Epithelial cell of proximal tubule (primary cell): Measurements from ENCODE around the gene HCRTR1. TPM values are rescaled to one million over a fixed set of nuclear protein-coding genes. Genes with fewer than 3 reads are reported as not detected.
A peak's percentile ranks its signal among the peaks of the same experiment; 100 is the strongest.

Experiments used
- DNase-seq: peaks from one replicate; pipeline ENCODE4 v3.0.0-alpha.2; 2011; ENCODE audit warnings: low read depth
- H3K4me3 ChIP-seq: 2 replicates; pipeline ENCODE4 v1.5.1; 2011; ENCODE audit warnings: low read depth, mild to moderate bottlenecking, low read length
- total RNA-seq: library from RNA; depleted of rRNA; stranded (reverse); fragments of >200 nt; gene quantifications from 2 replicates; pipeline ENCODE4 v1.2.3, GENCODE V29; 2015
- TF ChIP-seq, protein P1 (sequence below): conservative IDR thresholded peaks from 2 replicates; pipeline ENCODE4 v1.5.1; 2012; ENCODE audit warnings: low read depth, mild to moderate bottlenecking, low read length

Gene HCRTR1
- total RNA-seq, 1 donor from 2014 or later = not detected

- DNase-seq = no peak
- no peak overlapping the region for H3K4me3 ChIP-seq
- TF ChIP-seq, protein P1, sequence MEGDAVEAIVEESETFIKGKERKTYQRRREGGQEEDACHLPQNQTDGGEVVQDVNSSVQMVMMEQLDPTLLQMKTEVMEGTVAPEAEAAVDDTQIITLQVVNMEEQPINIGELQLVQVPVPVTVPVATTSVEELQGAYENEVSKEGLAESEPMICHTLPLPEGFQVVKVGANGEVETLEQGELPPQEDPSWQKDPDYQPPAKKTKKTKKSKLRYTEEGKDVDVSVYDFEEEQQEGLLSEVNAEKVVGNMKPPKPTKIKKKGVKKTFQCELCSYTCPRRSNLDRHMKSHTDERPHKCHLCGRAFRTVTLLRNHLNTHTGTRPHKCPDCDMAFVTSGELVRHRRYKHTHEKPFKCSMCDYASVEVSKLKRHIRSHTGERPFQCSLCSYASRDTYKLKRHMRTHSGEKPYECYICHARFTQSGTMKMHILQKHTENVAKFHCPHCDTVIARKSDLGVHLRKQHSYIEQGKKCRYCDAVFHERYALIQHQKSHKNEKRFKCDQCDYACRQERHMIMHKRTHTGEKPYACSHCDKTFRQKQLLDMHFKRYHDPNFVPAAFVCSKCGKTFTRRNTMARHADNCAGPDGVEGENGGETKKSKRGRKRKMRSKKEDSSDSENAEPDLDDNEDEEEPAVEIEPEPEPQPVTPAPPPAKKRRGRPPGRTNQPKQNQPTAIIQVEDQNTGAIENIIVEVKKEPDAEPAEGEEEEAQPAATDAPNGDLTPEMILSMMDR = no peak
Measured at GRCh38 chr1:31666263-31666963, 48.9 kb downstream of the HCRTR1 start.

DNA sequence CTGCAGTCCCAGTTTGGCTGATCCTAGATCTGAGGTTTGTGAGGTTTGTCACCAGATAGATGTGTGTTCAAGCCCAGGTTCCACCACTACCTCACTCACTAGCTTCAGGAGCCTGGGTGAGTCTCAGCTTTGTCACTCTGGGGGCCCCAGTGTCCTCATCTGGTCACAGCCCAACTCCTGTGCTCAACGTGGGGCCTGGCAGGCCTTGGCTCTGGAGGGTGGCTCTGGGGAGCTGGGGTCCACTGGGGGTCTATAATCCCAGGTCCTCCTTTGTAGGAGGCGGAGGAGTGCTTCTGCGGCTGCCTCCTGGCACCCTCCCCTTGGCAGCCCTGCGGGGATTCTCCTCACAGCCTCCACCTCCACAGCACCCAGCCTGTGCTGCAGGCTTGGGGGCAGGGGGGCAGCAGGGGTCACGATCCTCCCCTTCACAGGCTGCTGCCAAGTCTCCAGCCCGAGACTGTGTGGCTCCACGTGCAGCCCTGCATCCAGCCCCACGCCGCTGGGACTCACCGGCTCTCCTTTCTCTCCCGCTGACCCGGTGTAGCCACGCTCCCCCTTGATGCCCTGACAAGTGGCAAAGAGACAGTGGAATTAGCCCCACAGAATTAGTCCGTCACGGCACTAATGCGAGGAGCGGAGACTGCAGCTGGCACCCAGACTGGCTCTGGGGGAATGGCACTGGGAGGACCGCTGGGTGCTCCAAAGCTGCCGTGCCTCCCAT is 49.7 kb downstream of the HCRTR1 start:
- TF ChIP-seq, protein P1 = no peak
- no peak for DNase-seq
- no peak overlapping the region for H3K4me3 ChIP-seq

- H3K4me3 ChIP-seq = no peak overlapping the region
- TF ChIP-seq, protein P1 = no peak
- DNase-seq = no peak
Measured at GRCh38 chr1:31668303-31668883, 50.9 kb downstream of the HCRTR1 start.

- peak overlapping the region; percentile 45 for H3K4me3 ChIP-seq
- TF ChIP-seq, protein P1 = no peak
- DNase-seq = no peak
Measured at GRCh38 chr1:31669433-31669785, 51.9 kb downstream of the HCRTR1 start.

- DNase-seq = no peak
- TF ChIP-seq, protein P1 = peak; percentile 45
- H3K4me3 ChIP-seq = peak overlapping the region; percentile 45
Measured at GRCh38 chr1:31669786-31670592, 52.5 kb downstream of the HCRTR1 start.

GRCh38 chr1:31670593-31670964 is 53.1 kb downstream of the HCRTR1 start:
- no peak for DNase-seq
- H3K4me3 ChIP-seq = peak overlapping the region; percentile 45

More at GRCh38 chr1:31670593-31670964, 53.1 kb downstream of the HCRTR1 start:
- TF ChIP-seq, protein P1 = no peak
